Heart left ventricle (tissue), 16 donors: ENCODE measurements around the gene C1QTNF12. TPM values are rescaled to one million over a fixed set of nuclear protein-coding genes. Genes with fewer than 3 reads are reported as not detected.

Experiments used
- ATAC-seq, 4 donors: fragments of 200-7000 bp; cut with Tn5 transposase; one replicate each; pipeline ENCODE4 v1.9.1; 2020 to 2022; ENCODE audit warnings: moderate library complexity in 4 of 4, mild to moderate bottlenecking in 3 of 4, moderate number of reproducible peaks in 1 of 4
- DNase-seq, 5 donors: peaks; one replicate each; pipeline ENCODE4 v3.0.0-alpha.2; 2020
- H3K27ac ChIP-seq, 12 donors: fragments of 200-600 bp; sonication (generic) in 4 of 12; one replicate each; pipeline versions ENCODE4 v1.5.0 to v1.8.0; 2016 to 2022; ENCODE audit warnings: mild to moderate bottlenecking in 2 of 12
- H3K27me3 ChIP-seq, 9 donors: fragments of 200-600 bp; sonication (generic) in 2 of 9; one replicate each; pipeline versions ENCODE4 v1.5.1 to v1.8.0; 2016 to 2022; ENCODE audit warnings: mild to moderate bottlenecking in 3 of 9
- H3K36me3 ChIP-seq, 9 donors: fragments of 200-600 bp; sonication (generic) in 2 of 9; one replicate each; pipeline versions ENCODE4 v1.5.0 to v1.8.0; 2018 to 2022; ENCODE audit warnings: mild to moderate bottlenecking in 2 of 9
- H3K4me1 ChIP-seq, 12 donors: fragments of 200-600 bp; sonication (generic) in 4 of 12; one replicate each; pipeline versions ENCODE4 v1.5.0 to v1.8.0; 2016 to 2022; ENCODE audit warnings: mild to moderate bottlenecking in 3 of 12
- H3K4me3 ChIP-seq, 12 donors: fragments of 200-600 bp; sonication (generic) in 4 of 12; one replicate each; pipeline versions ENCODE4 v1.5.0 to v1.8.0; 2017 to 2022; ENCODE audit warnings: mild to moderate bottlenecking in 9 of 12, moderate library complexity in 4 of 12
- H3K9me3 ChIP-seq, 12 donors: fragments of 200-600 bp; sonication (generic) in 4 of 12; one replicate each; pipeline versions ENCODE4 v1.5.0 to v1.8.0; 2016 to 2022; ENCODE audit warnings: mild to moderate bottlenecking in 1 of 12
- POLR2A ChIP-seq, 2 donors: fragments of 450-650 bp; IDR thresholded peaks; one replicate each; pipeline ENCODE4 v1.6.1; 2017; ENCODE audit warnings: antibody characterized with exemption in 2 of 2, mild to moderate bottlenecking in 2 of 2, moderate library complexity in 2 of 2
- WGBS, 4 donors: extraction: QIAGEN DNeasy Blood & Tissue Kit in 2 of 4; methylation state at CpG; one replicate each; pipeline versions ENCODE4 v1.1.5 to v1.1.7; 2013 to 2018; 5-methylcytosine and 5-hydroxymethylcytosine counted together
- intact Hi-C, 10 donors: fragments of 100-400 bp; cut with DNase I; formaldehyde crosslinking; loops; one replicate each; pipeline versions ENCODE4 v1.11.1 to v1.14.2; 2022
- polyA plus RNA-seq, 2 donors: library from polyadenylated mRNA; stranded (reverse); fragments of 200-250 nt; gene quantifications; one replicate each; pipeline ENCODE4 v1.2.3, GENCODE V29; 2013
- total RNA-seq, 9 donors: library from RNA; depleted of rRNA in 2 of 9; stranded (reverse); fragments of >200 nt in 2 of 9; fragmentation: NEBNext Ultra II Directional in 3 of 9; extraction: Animal tissue kit (Norgen Biotek cat#: 25700) in 3 of 9; gene quantifications; one replicate each; pipeline versions ENCODE4 v1.1.0 to v1.2.4, GENCODE V29; 2016 to 2023
- TF ChIP-seq, protein P1 (sequence below), 12 donors: fragments of 200-600 bp; sonication (generic) in 4 of 12; IDR thresholded peaks; one replicate each; pipeline versions ENCODE4 v1.5.0 to v1.8.0; 2018 to 2022; ENCODE audit warnings: antibody characterized with exemption in 12 of 12, mild to moderate bottlenecking in 5 of 12
- donor health status: ischemic (EF 13 %, LVEDD 7.1; RV severe dilation, severe dysfunction).
- donor health status: healthy with polysubstance abuse.
- donor health status: DM: no; HTN: yes; CAD: no.
- donor health status: DM: no; HTN: no; CAD: no.
- donor health status: ischemic (EF 25% LVEDD 6.9; RV normal size, moderate dysfunction).
- donor health status: ischemic (EF 25% LVEDD 5.7; RV mildly dilated, moderate dysfunction).
- donor health status: healthy.
- donor health status: DM: yes; HTN: yes; CAD: no.
- donor health status: ischemic (EF 35%, LVEDD 5.7; RV mildly dilated, moderate dysfunction).
- donor health status: nonischemic (EF 11% LVEDD 7.7; RV severe dilation, severe dysfunction).
- donor health status: DM: yes; HTN: yes; CAD: no.
- donor health status: PGD.
- donor health status: ischemic (EF 29% LVEDD 5.4; RV normal size, mild dysfunction).
- donor health status: nonischemic (EF 23%, LVEDD 6.1; RV moderate dilation, normal function).

The C1QTNF12 gene
- total and polyA plus RNA-seq, 11 donors, result 0.72 to 3.5 (median 0.85) TPM; not detected in 2

GRCh38 chr1:1272341-1273208, 26.1 kb upstream of the C1QTNF12 start:
- peak overlapping the region; percentile 61 to 99 (median 94) for H3K4me3 ChIP-seq
- peak overlapping the region in 10 of 12 donors; percentile 70 to 96 (median 88) for H3K27ac ChIP-seq
- WGBS, 4 donors, result 28 to 36% (median 34%) methylated on average over 34 to 43 of the region's 43 CpGs
- ATAC-seq (no peak), DNase-seq (peak in 1 of 5 donors; percentile 64)
- no peaks in the 10 kb centered on the region for H3K27me3 ChIP-seq
- no peak for TF ChIP-seq POLR2A (IDR thresholded peaks at IDR 0.05)
- TF ChIP-seq, protein P1, sequence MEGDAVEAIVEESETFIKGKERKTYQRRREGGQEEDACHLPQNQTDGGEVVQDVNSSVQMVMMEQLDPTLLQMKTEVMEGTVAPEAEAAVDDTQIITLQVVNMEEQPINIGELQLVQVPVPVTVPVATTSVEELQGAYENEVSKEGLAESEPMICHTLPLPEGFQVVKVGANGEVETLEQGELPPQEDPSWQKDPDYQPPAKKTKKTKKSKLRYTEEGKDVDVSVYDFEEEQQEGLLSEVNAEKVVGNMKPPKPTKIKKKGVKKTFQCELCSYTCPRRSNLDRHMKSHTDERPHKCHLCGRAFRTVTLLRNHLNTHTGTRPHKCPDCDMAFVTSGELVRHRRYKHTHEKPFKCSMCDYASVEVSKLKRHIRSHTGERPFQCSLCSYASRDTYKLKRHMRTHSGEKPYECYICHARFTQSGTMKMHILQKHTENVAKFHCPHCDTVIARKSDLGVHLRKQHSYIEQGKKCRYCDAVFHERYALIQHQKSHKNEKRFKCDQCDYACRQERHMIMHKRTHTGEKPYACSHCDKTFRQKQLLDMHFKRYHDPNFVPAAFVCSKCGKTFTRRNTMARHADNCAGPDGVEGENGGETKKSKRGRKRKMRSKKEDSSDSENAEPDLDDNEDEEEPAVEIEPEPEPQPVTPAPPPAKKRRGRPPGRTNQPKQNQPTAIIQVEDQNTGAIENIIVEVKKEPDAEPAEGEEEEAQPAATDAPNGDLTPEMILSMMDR (IDR thresholded peaks at IDR 0.05), result no peak
- H3K9me3 ChIP-seq, result no peaks in the 10 kb centered on the region
- H3K4me1 ChIP-seq, result peaks cover 14 to 49% (median 38%) of the 10 kb centered on the region in 12 donors
- peaks cover 0 to 20% (median 7%) of the 10 kb centered on the region in 9 donors for H3K36me3 ChIP-seq
- intact Hi-C loops, result loop anchor here in 3 of 10 donors (1.0 to 5.0 kb wide), 3 partner anchors 40 to 156 kb away; partner anchors contain the start of genes B3GALT6 (in 3 of the 3), SDF4 (in 3 of the 3) and C1orf159 (in 1 of the 3)

- Histone ChIP-seq H3K27me3 (no peaks in the 10 kb centered on the region), H3K9me3 (no peaks in the 10 kb centered on the region), H3K4me1 (peaks cover 14 to 49% (median 38%) of the 10 kb centered on the region in 12 donors), H3K4me3 (peak overlapping the region in 5 of 12 donors; percentile 5 to 94 (median 25)), H3K36me3 (peaks cover 0 to 36% (median 23%) of the 10 kb centered on the region in 9 donors), H3K27ac (no peak overlapping the region)
- intact Hi-C loops, result loop anchor here in 2 of 10 donors (5.0 kb wide), 1 partner anchor 39 kb away; the partner anchor contains the start of genes B3GALT6 (in 2 of the 2) and SDF4 (in 2 of the 2)
- ATAC-seq (peak in 2 of 4 donors; percentile 2 to 4), DNase-seq (peak in 2 of 5 donors; percentile 55 to 63)
- 48 to 67% (median 56%) methylated on average over 7 of the region's 7 CpGs for WGBS, 4 donors
- no peak for TF ChIP-seq POLR2A (IDR thresholded peaks at IDR 0.05)
- TF ChIP-seq, protein P1 (IDR thresholded peaks at IDR 0.05), result no peak
Observed at GRCh38 chr1:1270813-1271212, 24.3 kb upstream of the C1QTNF12 start.

DNA sequence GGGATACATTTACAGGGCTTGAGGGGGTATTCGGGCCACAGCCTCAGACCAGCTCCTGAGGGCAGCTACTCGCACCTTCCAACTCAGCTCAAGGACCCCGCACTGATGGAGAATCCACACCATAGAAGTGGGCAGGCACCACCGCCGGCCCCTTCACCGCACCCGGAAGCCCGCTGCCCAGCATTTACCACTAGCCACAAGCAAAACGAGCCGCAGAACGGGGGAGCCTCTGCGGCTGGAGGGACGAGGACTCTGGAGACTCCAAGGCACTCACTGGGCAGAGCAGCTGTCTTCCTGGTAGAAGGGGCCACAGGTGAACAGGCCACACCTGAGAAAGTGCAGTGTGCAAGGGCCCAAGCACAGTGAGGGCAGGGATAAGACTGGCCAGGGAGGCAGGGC, 21.8 kb upstream of the C1QTNF12 start:
- no peak overlapping the region for H3K4me3 ChIP-seq
- no peaks in the 10 kb centered on the region for H3K9me3 ChIP-seq
- TF ChIP-seq, protein P1 (IDR thresholded peaks at IDR 0.05), result no peak
- TF ChIP-seq POLR2A (IDR thresholded peaks at IDR 0.05), result no peak
- WGBS, 4 donors, result 93 to 97% (median 95%) methylated on average over 13 of the region's 13 CpGs
- H3K4me1 ChIP-seq, result peaks cover 14 to 39% (median 33%) of the 10 kb centered on the region in 12 donors
- no peak for DNase-seq
- H3K27me3 ChIP-seq, result no peaks in the 10 kb centered on the region
- ATAC-seq, result no peak
- H3K27ac ChIP-seq, result no peak overlapping the region
- H3K36me3 ChIP-seq, result peaks cover 0 to 58% (median 45%) of the 10 kb centered on the region in 9 donors
- intact Hi-C loops, result no loop called here
